IMR-90 (cell line): Measurements from ENCODE around the gene LETM1. TPM values are rescaled to one million over a fixed set of nuclear protein-coding genes. Genes with fewer than 3 reads are reported as not detected.
A peak's percentile ranks its signal among the peaks of the same experiment; 100 is the strongest.

ENCODE experiments used
- ATAC-seq: fragments of 200-7000 bp; cut with Tn5 transposase; 2 replicates; pipeline ENCODE4 v1.9.1; 2020; ENCODE audit warnings: low read depth, mild to moderate bottlenecking, moderate library complexity
- BruUV-seq: library from RNA; stranded (reverse); fragments of 400-500 nt; replicated peaks from 2 replicates; lab custom pipeline; 2021; lab: Mats Ljungman, UMichigan
- CTCF ChIA-PET: fragments of 300-600 bp; formaldehyde crosslinking; extraction: SDS; loops from one replicate; lab custom pipeline; 2021; ENCODE audit warnings: antibody characterized with exemption; lab: Yijun Ruan, JAX
- POLR2A ChIA-PET: fragments of 300-600 bp; sonication (Branson Sonifier 250); formaldehyde crosslinking; loops from one replicate; lab custom pipeline; 2022; ENCODE audit warnings: antibody characterized with exemption; ENCODE audit not compliant: unreplicated experiment; lab: Charles Lee
- DNase-seq: peaks from one replicate; pipeline ENCODE4 v3.0.0; 2013
- H2AFZ ChIP-seq: replicated peaks from 2 replicates; pipeline ENCODE3; 2013; ENCODE audit warnings: low read length, mild to moderate bottlenecking; ENCODE audit not compliant: poor library complexity
- H2AK5ac ChIP-seq: 2 replicates; pipeline ENCODE4 v1.6.1; 2013; ENCODE audit warnings: low read depth, low read length, inconsistent platforms
- H2AK9ac ChIP-seq: replicated peaks from 2 replicates; pipeline ENCODE3; 2013; ENCODE audit warnings: mild to moderate bottlenecking, low read depth, low read length, moderate library complexity; ENCODE audit not compliant: poor library complexity
- H2BK120ac ChIP-seq: 2 replicates; pipeline ENCODE4 v1.6.1; 2013; ENCODE audit warnings: low read depth, low read length, inconsistent platforms
- H2BK15ac ChIP-seq: 3 replicates; pipeline ENCODE4 v1.6.1; 2013; ENCODE audit warnings: low read depth, low read length, inconsistent platforms
- H2BK20ac ChIP-seq: 2 replicates; pipeline ENCODE4 v1.6.1; 2013; ENCODE audit warnings: low read depth, mild to moderate bottlenecking, inconsistent platforms, low read length, moderate library complexity
- H2BK5ac ChIP-seq: 2 replicates; pipeline ENCODE4 v1.6.1; 2013; ENCODE audit warnings: mild to moderate bottlenecking, low read depth, low read length, inconsistent platforms; ENCODE audit not compliant: poor library complexity, severe bottlenecking
- H3K14ac ChIP-seq: replicated peaks from 2 replicates; pipeline ENCODE4 v1.6.1; 2013; ENCODE audit warnings: low read depth, low read length, inconsistent platforms
- H3K18ac ChIP-seq: 2 replicates; pipeline ENCODE4 v1.6.1; 2013; ENCODE audit warnings: low read depth, low read length, control low read depth
- H3K23ac ChIP-seq: 2 replicates; pipeline ENCODE4 v1.6.1; 2013; ENCODE audit warnings: low read depth, low read length, inconsistent platforms
- H3K27ac ChIP-seq: 2 replicates; pipeline ENCODE4 v1.5.1; 2013; ENCODE audit warnings: mild to moderate bottlenecking, control low read depth, low read length; ENCODE audit not compliant: insufficient read depth
- H3K27me3 ChIP-seq: 2 replicates; pipeline ENCODE4 v1.6.1; 2013; ENCODE audit warnings: low read length; ENCODE audit not compliant: control insufficient read depth, insufficient read depth
- H3K36me3 ChIP-seq: 2 replicates; pipeline ENCODE4 v1.6.1; 2013; ENCODE audit warnings: low read length, mixed read lengths; ENCODE audit not compliant: control insufficient read depth, insufficient read depth
- H3K4ac ChIP-seq: 2 replicates; pipeline ENCODE4 v1.6.1; 2013; ENCODE audit warnings: low read depth, low read length, inconsistent platforms
- H3K4me1 ChIP-seq: 2 replicates; pipeline ENCODE4 v1.6.1; 2013; ENCODE audit warnings: low read length, mixed read lengths; ENCODE audit not compliant: control insufficient read depth, insufficient read depth
- H3K4me2 ChIP-seq: 2 replicates; pipeline ENCODE4 v1.6.1; 2013; ENCODE audit warnings: low read depth, mild to moderate bottlenecking, control low read depth, low read length, moderate library complexity
- H3K4me3 ChIP-seq: 2 replicates; pipeline ENCODE4 v1.5.1; 2013; ENCODE audit warnings: low read depth, mild to moderate bottlenecking, control low read depth, low read length, moderate library complexity; ENCODE audit not compliant: insufficient read depth
- H3K56ac ChIP-seq: 2 replicates; pipeline ENCODE4 v1.6.1; 2013; ENCODE audit warnings: low read length, inconsistent platforms; ENCODE audit not compliant: insufficient read depth; ENCODE audit errors: extremely low read depth
- H3K79me1 ChIP-seq, 2 experiments: 2 replicates each; pipeline ENCODE4 v1.6.1; 2013; ENCODE audit warnings: low read length in 2 of 2, inconsistent platforms in 1 of 2, low read depth in 1 of 2
- H3K9ac ChIP-seq: 2 replicates; pipeline ENCODE4 v1.6.1; 2013; ENCODE audit warnings: low read depth, low read length, control low read depth
- H3K9me1 ChIP-seq: 2 replicates; pipeline ENCODE4 v1.6.1; 2013; ENCODE audit warnings: low read length, inconsistent platforms; ENCODE audit not compliant: insufficient read depth
- H3K9me3 ChIP-seq: 2 replicates; pipeline ENCODE4 v1.6.1; 2013; ENCODE audit warnings: low read length; ENCODE audit not compliant: control insufficient read depth, insufficient read depth
- H4K20me1 ChIP-seq: 2 replicates; pipeline ENCODE4 v1.6.1; 2013; ENCODE audit warnings: low read length, inconsistent platforms; ENCODE audit not compliant: insufficient read depth
- H4K5ac ChIP-seq: 2 replicates; pipeline ENCODE4 v1.6.1; 2013; ENCODE audit warnings: mild to moderate bottlenecking, low read depth, low read length, control low read depth
- H4K8ac ChIP-seq, 2 experiments: 2 replicates each; pipeline ENCODE4 v1.6.1; 2013; ENCODE audit warnings: low read depth in 2 of 2, low read length in 2 of 2, control low read depth in 1 of 2, inconsistent platforms in 1 of 2
- H4K91ac ChIP-seq: 2 replicates; pipeline ENCODE4 v1.6.1; 2013; ENCODE audit warnings: low read depth, low read length, inconsistent platforms; ENCODE audit not compliant: insufficient read depth
- CEBPB ChIP-seq: IDR thresholded peaks from 2 replicates; pipeline ENCODE4 v1.6.1; 2012; ENCODE audit warnings: low read depth, low read length, improper control_type of control experiment
- CHD1 ChIP-seq: IDR thresholded peaks from 2 replicates; pipeline ENCODE4 v1.6.1; 2012; ENCODE audit warnings: low read depth, low read length, improper control_type of control experiment
- MAFK ChIP-seq: IDR thresholded peaks from 2 replicates; pipeline ENCODE4 v1.6.1; 2012; ENCODE audit warnings: low read depth, low read length, improper control_type of control experiment
- MXI1 ChIP-seq: IDR thresholded peaks from 2 replicates; pipeline ENCODE4 v1.6.1; 2012; ENCODE audit warnings: low read depth, mild to moderate bottlenecking, low read length, moderate library complexity, borderline replicate concordance
- NFE2L2 ChIP-seq: fragments of 150-350 bp; IDR thresholded peaks from 2 replicates; pipeline ENCODE4 v1.6.1; 2016; ENCODE audit warnings: low read depth, mild to moderate bottlenecking, low read length
- POLR2A ChIP-seq: IDR thresholded peaks from 2 replicates; pipeline ENCODE4 v1.6.1; 2012; ENCODE audit warnings: mild to moderate bottlenecking, low read depth, low read length
- RAD21 ChIP-seq: IDR thresholded peaks from 2 replicates; pipeline ENCODE4 v1.6.1; 2012; ENCODE audit warnings: low read length, improper control_type of control experiment
- RFX5 ChIP-seq: IDR thresholded peaks from 2 replicates; pipeline ENCODE4 v1.8.0; 2012; ENCODE audit warnings: low read depth, mild to moderate bottlenecking, low read length, moderate library complexity
- SMC3 ChIP-seq: fragments of 150-350 bp; IDR thresholded peaks from 2 replicates; pipeline ENCODE4 v1.6.1; 2016; ENCODE audit warnings: low read depth, mild to moderate bottlenecking, antibody characterized with exemption, low read length, moderate library complexity
- WGBS, 2 experiments: methylation state at CpG; one replicate each; pipeline versions ENCODE4 v1.1.5 to v1.1.7; 2013; ENCODE audit warnings: missing lambda C conversion rate in 2 of 2; ENCODE audit not compliant: insufficient read length in 1 of 2; ENCODE audit errors: extremely low coverage in 2 of 2; 5-methylcytosine and 5-hydroxymethylcytosine counted together
- dilution Hi-C: fragments of 300-500 bp; cut with HindIII; formaldehyde crosslinking; loops from one replicate; pipeline ENCODE4 v1.14.3; 2018; ENCODE audit warnings: low sequenced_read_pairs; ENCODE audit not compliant: unreplicated experiment
- in situ Hi-C: fragments of 300-500 bp; cut with MboI; formaldehyde crosslinking; loops from 3 replicates; pipeline ENCODE4 v1.14.3; 2019; ENCODE audit warnings: low sequenced_read_pairs, inconsistent platforms, mixed read lengths
- intact Hi-C: fragments of 100-400 bp; cut with micrococcal nuclease; formaldehyde crosslinking; loops from 2 replicates; pipeline ENCODE4 v1.10.0; 2022
- polyA plus RNA-seq, 3 experiments: library from polyadenylated mRNA; depleted of rRNA; stranded (reverse); fragments of >200 nt; gene quantifications; 2 replicates each; pipeline ENCODE4 v1.2.3, GENCODE V29; 2012; ENCODE audit warnings: low replicate concordance in 1 of 3
- total RNA-seq: library from RNA; depleted of rRNA; stranded (reverse); fragments of >200 nt; gene quantifications from 2 replicates; pipeline ENCODE4 v1.2.3, GENCODE V29; 2012
- TF ChIP-seq, protein P1 (sequence below): conservative IDR thresholded peaks from 2 replicates; pipeline ENCODE4 v1.5.1; 2012; ENCODE audit warnings: mild to moderate bottlenecking, low read depth, low read length, improper control_type of control experiment
- TF ChIP-seq, protein P2 (sequence below): fragments of 150-350 bp; IDR thresholded peaks from 2 replicates; pipeline ENCODE4 v1.6.1; 2017; ENCODE audit warnings: mild to moderate bottlenecking, antibody characterized with exemption, low read length, low read depth

The LETM1 gene
- total and polyA plus RNA-seq, 2 of the 4 experiments (the other 2 are of a cell fraction), result 25.0 to 49.3 TPM

DNA sequence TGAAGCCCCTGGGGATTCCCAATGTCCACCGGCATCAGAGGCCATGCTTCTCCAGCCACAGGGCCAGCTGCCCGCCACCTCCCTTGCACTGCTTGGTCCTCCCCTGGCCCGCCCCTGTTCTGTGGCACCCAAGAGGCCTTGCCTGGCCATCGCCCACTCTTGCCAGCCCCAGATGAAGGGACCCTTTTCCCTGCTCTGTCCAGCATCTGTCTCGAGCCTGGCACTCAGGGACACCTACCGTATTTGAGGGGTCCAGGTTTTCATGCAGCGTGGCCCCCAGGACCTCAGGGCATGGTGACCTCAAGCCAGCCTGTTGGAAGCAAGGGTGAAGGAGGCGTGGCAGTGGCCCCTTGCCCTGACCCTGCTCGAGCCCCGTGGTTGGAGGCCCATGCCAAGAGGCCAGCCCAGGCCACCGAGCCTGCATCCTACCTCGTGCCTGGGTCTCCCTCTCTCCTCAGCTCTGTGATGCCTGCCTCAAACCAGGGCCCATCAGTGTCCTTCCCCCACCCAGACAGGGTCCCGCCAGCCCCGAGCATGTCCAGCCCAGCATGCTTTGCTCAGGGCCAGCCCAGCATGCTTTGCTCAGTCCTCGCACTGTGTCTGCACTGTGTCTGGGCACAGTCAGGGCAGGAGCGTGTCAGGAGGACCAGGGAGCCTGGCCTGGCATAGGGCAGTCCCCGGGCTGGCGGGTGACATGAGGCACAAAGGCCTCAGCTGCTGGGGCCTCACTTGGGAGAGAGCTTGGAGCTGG is 77.1 kb downstream of the LETM1 start:
- dilution Hi-C loops (no loop called here), intact Hi-C loops (no loop called here), in situ Hi-C loops (no loop called here)
- BruUV-seq, result no TSS peak
- Histone ChIP-seq H3K4ac (no peak overlapping the region; the same call in 1 of the 2 replicates), H4K20me1 (no peaks in the 10 kb centered on the region), H3K9me1 (no peaks in the 10 kb centered on the region), H3K4me1 (peaks cover 6% of the 10 kb centered on the region; the same call in 1 of the 2 replicates), H3K18ac (no peak overlapping the region), H3K4me2 (no peak overlapping the region), H3K56ac (no peak overlapping the region), H2BK5ac (no peak overlapping the region), H4K5ac (no peak overlapping the region), H3K9me3 (no peaks in the 10 kb centered on the region), H2AFZ (peak overlapping the region; percentile 63), H3K79me1 (no peaks in the 10 kb centered on the region), H3K36me3 (no peaks in the 10 kb centered on the region), H3K27me3 (peaks cover 3% of the 10 kb centered on the region; the same call in 1 of the 2 replicates), H3K27ac (no peak overlapping the region), H2AK9ac (peak overlapping the region; percentile 78), H2AK5ac (peak overlapping the region; percentile 67; the same call in 1 of the 2 replicates), H2BK120ac (no peak overlapping the region), H3K4me3 (no peak overlapping the region), H3K14ac (no peak overlapping the region), H3K9ac (no peak overlapping the region), H2BK20ac (no peak overlapping the region), H2BK15ac (no peak overlapping the region), H4K91ac (no peak overlapping the region), H3K23ac (no peak overlapping the region), H4K8ac (no peak overlapping the region)
- WGBS, 2 experiments, result 95% methylated on average over 3 of the region's 18 CpGs; no CpG with 5 or more reads in 1 of the 2 experiments
- ATAC-seq (no peak), DNase-seq (no peak)
- ChIA-PET CTCF (no interaction called here), POLR2A (no interaction called here)
- TF ChIP-seq POLR2A, result no peak
- TF ChIP-seq NFE2L2, result no peak
- TF ChIP-seq SMC3, result no peak
- no peak for TF ChIP-seq MXI1
- TF ChIP-seq CHD1, result no peak
- TF ChIP-seq RFX5, result no peak
- TF ChIP-seq MAFK, result no peak
- TF ChIP-seq, protein P1, sequence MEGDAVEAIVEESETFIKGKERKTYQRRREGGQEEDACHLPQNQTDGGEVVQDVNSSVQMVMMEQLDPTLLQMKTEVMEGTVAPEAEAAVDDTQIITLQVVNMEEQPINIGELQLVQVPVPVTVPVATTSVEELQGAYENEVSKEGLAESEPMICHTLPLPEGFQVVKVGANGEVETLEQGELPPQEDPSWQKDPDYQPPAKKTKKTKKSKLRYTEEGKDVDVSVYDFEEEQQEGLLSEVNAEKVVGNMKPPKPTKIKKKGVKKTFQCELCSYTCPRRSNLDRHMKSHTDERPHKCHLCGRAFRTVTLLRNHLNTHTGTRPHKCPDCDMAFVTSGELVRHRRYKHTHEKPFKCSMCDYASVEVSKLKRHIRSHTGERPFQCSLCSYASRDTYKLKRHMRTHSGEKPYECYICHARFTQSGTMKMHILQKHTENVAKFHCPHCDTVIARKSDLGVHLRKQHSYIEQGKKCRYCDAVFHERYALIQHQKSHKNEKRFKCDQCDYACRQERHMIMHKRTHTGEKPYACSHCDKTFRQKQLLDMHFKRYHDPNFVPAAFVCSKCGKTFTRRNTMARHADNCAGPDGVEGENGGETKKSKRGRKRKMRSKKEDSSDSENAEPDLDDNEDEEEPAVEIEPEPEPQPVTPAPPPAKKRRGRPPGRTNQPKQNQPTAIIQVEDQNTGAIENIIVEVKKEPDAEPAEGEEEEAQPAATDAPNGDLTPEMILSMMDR, result no peak
- TF ChIP-seq, protein P2, sequence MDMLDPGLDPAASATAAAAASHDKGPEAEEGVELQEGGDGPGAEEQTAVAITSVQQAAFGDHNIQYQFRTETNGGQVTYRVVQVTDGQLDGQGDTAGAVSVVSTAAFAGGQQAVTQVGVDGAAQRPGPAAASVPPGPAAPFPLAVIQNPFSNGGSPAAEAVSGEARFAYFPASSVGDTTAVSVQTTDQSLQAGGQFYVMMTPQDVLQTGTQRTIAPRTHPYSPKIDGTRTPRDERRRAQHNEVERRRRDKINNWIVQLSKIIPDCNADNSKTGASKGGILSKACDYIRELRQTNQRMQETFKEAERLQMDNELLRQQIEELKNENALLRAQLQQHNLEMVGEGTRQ, result no peak
- TF ChIP-seq CEBPB, result no peak
- no peak for TF ChIP-seq RAD21
